A549 (cell line): ENCODE results near the gene ABCB11.

Experiments
- CTCF ChIP-seq: fragments of >200 bp; sonication (Bioruptor Twin); formaldehyde crosslinking; IDR thresholded peaks from 3 replicates; pipeline ENCODE4 v1.5.1; 2016
- EP300 ChIP-seq, 2 experiments: fragments of >200 bp; sonication (Bioruptor Twin); formaldehyde crosslinking; IDR thresholded peaks; 2 replicates in 1 of 2; 3 replicates in 1 of 2; pipeline ENCODE4 v1.6.1; 2016 to 2017
- HOXA7 ChIP-seq: fragments of 250-450 bp; sonication (Bioruptor Pico); IDR thresholded peaks from 2 replicates; pipeline ENCODE4 v1.5.0; 2020; ENCODE audit warnings: mild to moderate bottlenecking, moderate library complexity
- MAX ChIP-seq: IDR thresholded peaks from 2 replicates; pipeline ENCODE4 v1.6.1; 2012
- MYC ChIP-seq: IDR thresholded peaks from 2 replicates; pipeline ENCODE4 v1.6.1; 2012; ENCODE audit warnings: mild to moderate bottlenecking, inconsistent platforms, low read length, improper control_type of control experiment, borderline replicate concordance
- NR3C1 ChIP-seq: fragments of >200 bp; sonication (Bioruptor Twin); formaldehyde crosslinking; IDR thresholded peaks from 3 replicates; pipeline ENCODE4 v1.6.1; 2017
- POLR2A ChIP-seq: IDR thresholded peaks from 2 replicates; pipeline ENCODE4 v1.6.1; 2012; ENCODE audit warnings: mild to moderate bottlenecking, low read length

- no peak for TF ChIP-seq CTCF
- TF ChIP-seq MYC: no peak
- TF ChIP-seq EP300 (IDR thresholded peaks at IDR 0.05): no peak
- TF ChIP-seq POLR2A: no peak
- no peak for TF ChIP-seq NR3C1
- TF ChIP-seq HOXA7 (CRISPR knock-in tag): no peak
- no peak for TF ChIP-seq MAX
Observed at GRCh38 chr2:169005994-169006393, 25.1 kb downstream of the ABCB11 start.
